Stomach smooth muscle (tissue), 2 donors: ENCODE measurements around the gene TNFSF8.

Experiments used
- H3K27ac ChIP-seq: one replicate; pipeline ENCODE4 v1.7.0; 2013; ENCODE audit warnings: mild to moderate bottlenecking, low read length, inconsistent platforms
- H3K27me3 ChIP-seq, 2 donors: one replicate each; pipeline ENCODE4 v1.7.0; 2013; ENCODE audit warnings: low read length in 2 of 2; ENCODE audit not compliant: insufficient read depth in 2 of 2, control insufficient read depth in 1 of 2
- H3K36me3 ChIP-seq, 2 donors: one replicate each; pipeline ENCODE4 v1.7.0; 2013; ENCODE audit warnings: low read length in 2 of 2; ENCODE audit not compliant: control insufficient read depth in 2 of 2, insufficient read depth in 2 of 2
- H3K4me1 ChIP-seq: one replicate; pipeline ENCODE4 v1.7.0; 2013; ENCODE audit warnings: low read length; ENCODE audit not compliant: control insufficient read depth, insufficient read depth
- H3K4me3 ChIP-seq, 2 donors: one replicate each; pipeline ENCODE4 v1.7.0; 2013; ENCODE audit warnings: low read length in 2 of 2
- H3K9ac ChIP-seq, 2 donors: one replicate each; pipeline ENCODE4 v1.7.0; 2013; ENCODE audit warnings: low read length in 2 of 2, mild to moderate bottlenecking in 1 of 2
- H3K9me3 ChIP-seq, 2 donors: one replicate each; pipeline ENCODE4 v1.7.0; 2013; ENCODE audit warnings: low read length in 2 of 2; ENCODE audit not compliant: control insufficient read depth in 2 of 2
- donor health status: healthy.
- donor health status: Pancreatic carcinoma.

The TNFSF8 gene, protein sequence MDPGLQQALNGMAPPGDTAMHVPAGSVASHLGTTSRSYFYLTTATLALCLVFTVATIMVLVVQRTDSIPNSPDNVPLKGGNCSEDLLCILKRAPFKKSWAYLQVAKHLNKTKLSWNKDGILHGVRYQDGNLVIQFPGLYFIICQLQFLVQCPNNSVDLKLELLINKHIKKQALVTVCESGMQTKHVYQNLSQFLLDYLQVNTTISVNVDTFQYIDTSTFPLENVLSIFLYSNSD

GRCh38 chr9:114930056-114930812, at the start of gene TNFSF8:
TSS of gene TNFSF8 (minus strand) at chr9:114930591. CDS start at chr9:114930303, 288 bp downstream.
- H3K9ac ChIP-seq: peak within 1 kb of the TSS in 1 of 2 donors; percentile 35
- H3K9me3 ChIP-seq: no peaks in the 10 kb centered on the region
- peaks cover 0 to 2% of the 10 kb centered on the region in 2 donors for H3K27me3 ChIP-seq
- H3K4me1 ChIP-seq: no peaks in the 10 kb centered on the region
- H3K27ac ChIP-seq: no peak within 1 kb of the TSS
- H3K36me3 ChIP-seq: no peaks in the 10 kb centered on the region
- H3K4me3 ChIP-seq: peak within 1 kb of the TSS in 1 of 2 donors; percentile 47

DNA sequence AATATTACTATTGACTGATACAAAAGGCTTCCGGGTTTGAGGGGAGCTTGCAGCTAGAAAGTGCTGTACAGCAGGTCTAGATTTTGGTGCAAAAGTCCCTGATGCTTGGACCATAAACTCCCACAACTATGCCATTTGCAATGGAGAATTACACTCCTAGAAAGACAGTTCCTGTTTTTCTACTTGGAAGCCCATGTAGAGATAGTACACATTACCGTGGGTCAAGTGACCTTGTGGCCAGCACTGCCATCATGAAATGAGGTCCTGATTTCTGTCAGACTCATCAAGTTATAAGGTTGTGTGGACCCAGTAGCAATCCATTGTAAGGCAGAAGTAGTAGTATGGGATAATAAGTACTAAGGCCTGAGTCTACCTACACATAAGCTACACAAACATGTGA, 42.8 kb upstream of the TNFSF8 start:
- Histone ChIP-seq H3K36me3 (no peaks in the 10 kb centered on the region), H3K27ac (no peak overlapping the region), H3K4me3 (no peak overlapping the region), H3K9ac (no peak overlapping the region), H3K9me3 (no peaks in the 10 kb centered on the region), H3K4me1 (no peaks in the 10 kb centered on the region), H3K27me3 (no peaks in the 10 kb centered on the region)

GRCh38 chr9:114972510-114973136, 42.2 kb upstream of the TNFSF8 start:
- Histone ChIP-seq H3K4me3 (no peak overlapping the region), H3K36me3 (no peaks in the 10 kb centered on the region), H3K27ac (no peak overlapping the region), H3K9ac (no peak overlapping the region), H3K9me3 (no peaks in the 10 kb centered on the region), H3K4me1 (no peaks in the 10 kb centered on the region), H3K27me3 (no peaks in the 10 kb centered on the region)

DNA sequence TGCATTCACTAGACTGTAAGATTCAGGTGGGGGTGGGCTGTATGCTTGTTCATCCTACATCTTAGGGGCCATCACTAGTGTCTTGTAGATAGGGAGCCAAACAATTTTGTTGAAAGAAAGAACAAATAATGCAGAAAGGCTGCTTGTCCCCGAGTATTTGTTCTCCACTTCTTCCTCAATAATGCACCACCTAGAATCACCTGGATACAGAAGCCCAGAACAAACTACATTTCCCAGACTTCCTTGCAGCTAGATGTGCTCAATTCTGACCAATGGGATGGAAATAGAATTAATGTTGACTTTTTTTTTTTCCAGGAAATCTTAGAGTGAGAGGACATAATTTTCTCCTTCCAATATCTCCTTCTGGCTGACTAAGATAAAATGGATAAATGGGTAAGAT, 38.9 kb upstream of the TNFSF8 start:
- Histone ChIP-seq H3K4me1 (no peaks in the 10 kb centered on the region), H3K4me3 (no peak overlapping the region), H3K9me3 (no peaks in the 10 kb centered on the region), H3K27ac (no peak overlapping the region), H3K27me3 (no peaks in the 10 kb centered on the region), H3K9ac (no peak overlapping the region), H3K36me3 (no peaks in the 10 kb centered on the region)

GRCh38 chr9:114968671-114969070, 38.3 kb upstream of the TNFSF8 start:
- no peaks in the 10 kb centered on the region for H3K9me3 ChIP-seq
- no peak overlapping the region for H3K9ac ChIP-seq
- H3K27ac ChIP-seq: no peak overlapping the region
- no peaks in the 10 kb centered on the region for H3K4me1 ChIP-seq
- H3K36me3 ChIP-seq: no peaks in the 10 kb centered on the region
- H3K27me3 ChIP-seq: no peaks in the 10 kb centered on the region
- no peak overlapping the region for H3K4me3 ChIP-seq

DNA sequence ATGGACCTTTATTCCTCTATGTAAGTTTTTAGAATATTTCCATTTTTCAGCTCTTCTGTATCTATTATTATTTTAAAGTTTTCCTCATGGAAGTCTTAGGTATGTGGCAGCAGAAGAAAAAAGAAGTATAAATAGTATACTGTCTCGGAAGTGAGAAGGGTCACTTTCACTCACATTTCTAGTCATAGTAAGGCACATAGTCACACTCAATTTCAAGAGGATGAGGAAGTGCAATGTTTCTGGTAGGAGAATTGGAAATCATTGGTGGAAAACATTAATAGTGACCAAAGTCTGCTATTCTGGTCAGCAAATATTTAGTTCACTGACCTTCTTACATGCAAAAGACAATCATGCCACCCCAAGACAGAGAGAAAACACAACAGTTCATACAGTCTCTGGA, 35.2 kb upstream of the TNFSF8 start:
- no peaks in the 10 kb centered on the region for H3K4me1 ChIP-seq
- no peak overlapping the region for H3K4me3 ChIP-seq
- H3K27ac ChIP-seq: no peak overlapping the region
- no peaks in the 10 kb centered on the region for H3K36me3 ChIP-seq
- H3K27me3 ChIP-seq: no peaks in the 10 kb centered on the region
- H3K9me3 ChIP-seq: peaks cover 0 to 4% of the 10 kb centered on the region in 2 donors
- no peak overlapping the region for H3K9ac ChIP-seq

- Histone ChIP-seq H3K27me3 (no peaks in the 10 kb centered on the region), H3K9me3 (peaks cover 0 to 4% of the 10 kb centered on the region in 2 donors), H3K27ac (no peak overlapping the region), H3K4me3 (no peak overlapping the region), H3K4me1 (no peaks in the 10 kb centered on the region), H3K36me3 (no peaks in the 10 kb centered on the region), H3K9ac (no peak overlapping the region)
Observed at GRCh38 chr9:114962809-114963208, 32.4 kb upstream of the TNFSF8 start.

GRCh38 chr9:114960276-114960675, 29.9 kb upstream of the TNFSF8 start:
- no peak overlapping the region for H3K27ac ChIP-seq
- no peak overlapping the region for H3K4me3 ChIP-seq
- H3K9ac ChIP-seq: no peak overlapping the region
- H3K27me3 ChIP-seq: no peaks in the 10 kb centered on the region
- H3K9me3 ChIP-seq: peaks cover 0 to 4% of the 10 kb centered on the region in 2 donors
- H3K4me1 ChIP-seq: no peaks in the 10 kb centered on the region
- H3K36me3 ChIP-seq: no peaks in the 10 kb centered on the region

GRCh38 chr9:114958844-114959235, 28.4 kb upstream of the TNFSF8 start:
- Histone ChIP-seq H3K27me3 (no peaks in the 10 kb centered on the region), H3K27ac (no peak overlapping the region), H3K4me3 (no peak overlapping the region), H3K36me3 (no peaks in the 10 kb centered on the region), H3K4me1 (no peaks in the 10 kb centered on the region), H3K9ac (no peak overlapping the region), H3K9me3 (peaks cover 0 to 4% of the 10 kb centered on the region in 2 donors)

DNA sequence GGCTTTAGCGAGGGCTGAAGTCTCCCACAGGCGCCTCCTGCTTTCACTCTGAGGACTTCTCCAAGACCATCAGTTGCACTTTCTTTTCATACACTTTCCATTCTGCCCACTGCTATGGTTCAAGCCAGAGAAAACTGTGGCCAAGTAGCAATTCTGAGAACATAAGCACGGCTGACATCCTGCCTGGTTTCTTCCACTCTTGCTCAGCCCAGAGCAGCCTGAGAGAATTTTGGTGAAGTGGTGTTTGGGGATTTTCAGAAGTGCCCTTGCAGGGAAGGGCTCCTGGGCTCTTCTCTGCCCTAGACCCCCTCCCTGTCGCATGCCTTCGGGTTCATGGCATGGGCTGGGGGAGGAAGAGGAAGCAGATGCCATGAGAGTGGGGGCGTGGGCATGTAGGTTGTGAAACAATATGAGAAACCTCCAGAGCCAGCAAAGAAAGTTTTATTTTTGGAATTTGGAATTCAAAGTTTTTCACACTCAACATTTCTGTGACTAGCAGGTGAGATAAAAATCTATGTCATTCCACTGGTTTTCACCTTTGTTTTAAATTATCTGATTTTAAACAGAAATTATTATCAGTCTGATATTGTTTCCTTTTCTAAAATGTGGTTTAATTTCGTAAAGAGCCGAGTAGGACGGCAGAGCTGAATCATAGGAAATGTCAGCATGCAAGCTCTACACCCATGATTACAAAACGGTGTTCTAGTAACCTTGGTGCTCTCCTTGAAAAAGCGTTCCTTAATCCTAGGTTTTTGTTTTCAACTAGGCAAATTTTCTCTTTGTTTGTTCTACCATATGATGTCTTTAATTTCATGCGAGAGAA, 27.8 kb upstream of the TNFSF8 start:
- no peak overlapping the region for H3K27ac ChIP-seq
- no peak overlapping the region for H3K9ac ChIP-seq
- H3K27me3 ChIP-seq: no peaks in the 10 kb centered on the region
- no peaks in the 10 kb centered on the region for H3K36me3 ChIP-seq
- no peaks in the 10 kb centered on the region for H3K4me1 ChIP-seq
- H3K9me3 ChIP-seq: peaks cover 0 to 4% of the 10 kb centered on the region in 2 donors
- H3K4me3 ChIP-seq: no peak overlapping the region
